Suprapubic skin (tissue), 4 donors: ENCODE measurements around the gene PTGER2. TPM values are rescaled to one million over a fixed set of nuclear protein-coding genes. Genes with fewer than 3 reads are reported as not detected.

Source experiments
- DNase-seq, 2 donors: peaks; one replicate each; pipeline ENCODE4 v3.0.0-alpha.2; 2019; ENCODE audit warnings: low spot score in 2 of 2
- H3K27ac ChIP-seq: fragments of 200-600 bp; sonication (generic); one replicate; pipeline ENCODE4 v1.5.1; 2019
- H3K27me3 ChIP-seq: fragments of 200-600 bp; sonication (generic); one replicate; pipeline ENCODE4 v1.5.1; 2019
- H3K36me3 ChIP-seq: fragments of 200-600 bp; sonication (generic); one replicate; pipeline ENCODE4 v1.5.1; 2019
- H3K4me1 ChIP-seq: fragments of 200-600 bp; sonication (generic); one replicate; pipeline ENCODE4 v1.5.1; 2019
- H3K4me3 ChIP-seq: fragments of 200-600 bp; sonication (generic); one replicate; pipeline ENCODE4 v1.5.1; 2019; ENCODE audit warnings: mild to moderate bottlenecking
- H3K9me3 ChIP-seq: fragments of 200-600 bp; sonication (generic); one replicate; pipeline ENCODE4 v1.5.1; 2019
- CTCF ChIP-seq, 2 donors: fragments of 200-600 bp in 1 of 2; fragments of 450-650 bp in 1 of 2; sonication (generic) in 1 of 2; IDR thresholded peaks; one replicate each; pipeline ENCODE4 v1.5.1; 2016 to 2019; ENCODE audit warnings: antibody characterized with exemption in 2 of 2, mild to moderate bottlenecking in 1 of 2, moderate library complexity in 1 of 2
- EP300 ChIP-seq: sonication (generic); formaldehyde crosslinking; IDR thresholded peaks from one replicate; pipeline ENCODE4 v1.6.1; 2017; ENCODE audit warnings: antibody characterized with exemption
- POLR2A ChIP-seq, 2 donors: fragments of 450-650 bp; IDR thresholded peaks; one replicate each; pipeline ENCODE4 v1.6.1; 2017; ENCODE audit warnings: antibody characterized with exemption in 2 of 2, mild to moderate bottlenecking in 2 of 2, moderate library complexity in 2 of 2
- POLR2AphosphoS5 ChIP-seq, 3 donors: sonication (generic); formaldehyde crosslinking; IDR thresholded peaks; one replicate each; pipeline ENCODE4 v1.6.1; 2017; ENCODE audit warnings: antibody characterized with exemption in 3 of 3
- WGBS: methylation state at CpG from one replicate; pipeline ENCODE4 v1.1.5; 2018; 5-methylcytosine and 5-hydroxymethylcytosine counted together
- total RNA-seq, 4 donors: library from RNA; depleted of rRNA; stranded (reverse); fragments of >200 nt; gene quantifications; one replicate each; pipeline ENCODE4 v1.1.0, GENCODE V29; 2016

PTGER2 gene
- total RNA-seq, 4 donors from 2014 or later: 0.49 to 1.0 (median 0.68) TPM

- Histone ChIP-seq H3K27ac (no peak overlapping the region), H3K27me3 (no peaks in the 10 kb centered on the region), H3K4me1 (no peaks in the 10 kb centered on the region), H3K36me3 (no peaks in the 10 kb centered on the region), H3K9me3 (no peaks in the 10 kb centered on the region), H3K4me3 (no peak overlapping the region)
- 97% methylated on average over 1 of the region's 1 CpG for WGBS
- TF ChIP-seq POLR2AphosphoS5 (IDR thresholded peaks at IDR 0.05): no peak
- no peak for TF ChIP-seq POLR2A (IDR thresholded peaks at IDR 0.05)
- TF ChIP-seq CTCF (IDR thresholded peaks at IDR 0.05): no peak
- no peak for TF ChIP-seq EP300
- DNase-seq: no peak
Observed at GRCh38 chr14:52338051-52338681, 24.1 kb downstream of the PTGER2 start.

- DNase-seq: no peak
- H3K4me1 ChIP-seq: no peaks in the 10 kb centered on the region
- H3K9me3 ChIP-seq: no peaks in the 10 kb centered on the region
- WGBS: 90% methylated on average over 1 of the region's 1 CpG
- no peak overlapping the region for H3K4me3 ChIP-seq
- no peak overlapping the region for H3K27ac ChIP-seq
- H3K27me3 ChIP-seq: no peaks in the 10 kb centered on the region
- TF ChIP-seq EP300: no peak
- no peak for TF ChIP-seq CTCF (IDR thresholded peaks at IDR 0.05)
- TF ChIP-seq POLR2A (IDR thresholded peaks at IDR 0.05): no peak
- TF ChIP-seq POLR2AphosphoS5 (IDR thresholded peaks at IDR 0.05): no peak
- no peaks in the 10 kb centered on the region for H3K36me3 ChIP-seq
Observed at GRCh38 chr14:52339262-52339661, 25.1 kb downstream of the PTGER2 start.

GRCh38 chr14:52342849-52343596 is 28.9 kb downstream of the PTGER2 start:
- Histone ChIP-seq H3K27me3 (no peaks in the 10 kb centered on the region), H3K4me3 (no peak overlapping the region), H3K27ac (no peak overlapping the region), H3K36me3 (no peaks in the 10 kb centered on the region), H3K9me3 (no peaks in the 10 kb centered on the region), H3K4me1 (no peaks in the 10 kb centered on the region)
- WGBS: 77% methylated on average over 1 of the region's 1 CpG
- TF ChIP-seq POLR2A (IDR thresholded peaks at IDR 0.05): no peak
- TF ChIP-seq POLR2AphosphoS5 (IDR thresholded peaks at IDR 0.05): no peak
- no peak for TF ChIP-seq EP300
- TF ChIP-seq CTCF (IDR thresholded peaks at IDR 0.05): no peak
- no peak for DNase-seq

- H3K27ac ChIP-seq: no peak overlapping the region
- no peak overlapping the region for H3K4me3 ChIP-seq
- H3K4me1 ChIP-seq: peaks cover 20% of the 10 kb centered on the region
- 83% methylated on average over 4 of the region's 4 CpGs for WGBS
- TF ChIP-seq POLR2A (IDR thresholded peaks at IDR 0.05) (no peak), EP300 (no peak), POLR2AphosphoS5 (IDR thresholded peaks at IDR 0.05) (no peak)
- DNase-seq: no peak
- no peaks in the 10 kb centered on the region for H3K27me3 ChIP-seq
- no peaks in the 10 kb centered on the region for H3K36me3 ChIP-seq
- H3K9me3 ChIP-seq: no peaks in the 10 kb centered on the region
Observed at GRCh38 chr14:52346778-52347177, 32.7 kb downstream of the PTGER2 start.

- H3K27me3 ChIP-seq: no peaks in the 10 kb centered on the region
- H3K4me3 ChIP-seq: no peak overlapping the region
- TF ChIP-seq POLR2A (IDR thresholded peaks at IDR 0.05) (no peak), CTCF (IDR thresholded peaks at IDR 0.05) (no peak), POLR2AphosphoS5 (IDR thresholded peaks at IDR 0.05) (no peak), EP300 (no peak)
- peak overlapping the region; percentile 31 for H3K27ac ChIP-seq
- WGBS: 65% methylated on average over 5 of the region's 5 CpGs
- H3K9me3 ChIP-seq: no peaks in the 10 kb centered on the region
- no peak for DNase-seq
- no peaks in the 10 kb centered on the region for H3K36me3 ChIP-seq
- H3K4me1 ChIP-seq: peaks cover 21% of the 10 kb centered on the region
Observed at GRCh38 chr14:52348279-52348678, 34.2 kb downstream of the PTGER2 start.
